ENCODE results near the gene DCX.
"Not testable (repeated sequence)": the region's sequence is repeated elsewhere in the genome, so short reads cannot be mapped to it uniquely, and the experiment has no call there.

The DCX gene

DNA sequence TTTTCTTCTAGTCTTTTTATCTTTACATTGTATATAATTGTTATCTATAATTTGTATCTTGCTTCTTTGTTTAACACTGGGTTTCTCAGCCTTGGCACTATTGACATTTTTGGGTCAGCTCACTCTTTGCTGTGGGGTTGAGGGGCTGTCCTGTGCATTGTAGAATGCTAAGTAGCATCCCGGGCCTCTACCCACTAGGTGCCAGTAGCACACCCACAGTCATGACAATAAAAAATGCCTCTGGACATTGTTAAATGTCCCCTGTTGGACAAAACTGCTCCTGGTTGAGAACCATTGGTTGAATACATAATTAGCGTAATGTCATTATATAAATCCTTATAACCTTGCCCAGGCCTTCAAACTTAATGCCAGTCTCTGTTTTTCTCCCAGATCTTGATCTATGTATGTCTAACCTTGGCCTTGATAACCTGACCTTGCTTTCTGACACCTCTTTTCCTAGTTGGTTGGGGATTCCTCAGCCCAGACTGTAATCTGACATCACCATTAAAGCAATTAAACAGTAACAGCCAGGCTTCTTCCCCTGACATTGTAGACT lies 46.1 kb downstream of the DCX start:
- no peak for DNase-seq

DNA sequence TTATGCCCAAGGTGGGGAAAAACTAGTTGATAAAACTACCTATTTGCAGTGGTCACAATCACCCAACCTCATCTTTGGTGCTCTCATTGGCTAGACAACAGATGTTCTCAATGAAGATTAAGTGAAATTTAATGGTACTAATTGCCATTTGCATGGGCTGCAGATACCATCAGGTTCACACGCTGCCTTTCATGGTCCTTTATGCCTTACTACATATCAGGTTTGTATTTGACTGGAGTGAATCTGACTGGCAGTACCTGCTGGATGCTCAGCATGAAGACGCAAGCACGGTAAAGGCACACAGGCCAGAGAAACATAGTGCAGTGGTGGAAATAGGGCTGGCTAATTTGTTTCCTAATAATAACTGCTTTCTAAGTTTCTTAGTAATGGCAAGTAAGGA lies 48.3 kb downstream of the DCX start:
- no peak for DNase-seq

GRCh38 chrX:111361751-111362150 lies 50.2 kb downstream of the DCX start:
- DNase-seq, result no peak

DNA sequence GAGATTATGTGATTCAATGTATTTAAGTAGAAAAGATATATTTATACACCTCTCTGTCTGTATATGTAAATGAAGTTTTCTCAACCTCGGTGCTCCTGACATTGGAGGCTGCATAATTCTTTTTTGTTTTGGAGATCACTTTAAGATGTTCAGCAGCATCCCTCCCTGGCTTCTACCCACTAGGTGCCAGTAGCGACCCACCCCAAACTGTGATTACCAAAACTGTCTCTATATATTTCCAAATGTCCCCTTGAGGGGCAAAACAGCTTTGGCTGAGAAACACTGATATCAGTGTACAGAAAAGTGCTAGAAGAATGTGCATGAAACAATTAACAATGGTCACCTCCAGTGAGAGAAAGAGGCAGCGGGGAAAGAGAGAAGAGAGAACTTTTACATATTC lies 51.2 kb downstream of the DCX start:
- DNase-seq, result no peak

- no peak for DNase-seq
These were observed 56.4 kb downstream of the DCX start for GRCh38 chrX:111355523-111356115.

- no peak for DNase-seq
These were observed 57.5 kb downstream of the DCX start for GRCh38 chrX:111354496-111354895.

DNA sequence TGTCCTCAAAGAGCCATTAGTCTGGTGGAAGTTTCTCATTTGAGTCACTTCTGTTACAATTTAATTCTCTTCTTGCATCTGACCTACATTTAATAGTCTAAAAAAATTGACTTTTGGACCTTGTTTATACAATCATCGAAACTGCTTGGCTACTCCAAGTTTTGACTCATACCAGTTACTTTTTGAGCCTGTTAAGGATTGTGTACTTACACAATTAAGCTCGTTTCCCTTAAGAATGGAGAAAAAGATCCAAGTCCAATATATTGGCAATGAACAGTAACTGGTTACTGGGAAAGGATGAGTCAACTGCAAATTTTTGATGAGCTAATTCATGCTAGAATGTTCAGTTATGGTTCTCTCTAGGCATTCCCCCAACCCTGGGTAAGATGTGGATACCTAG lies 58.2 kb downstream of the DCX start:
- DNase-seq, result no peak

DNA sequence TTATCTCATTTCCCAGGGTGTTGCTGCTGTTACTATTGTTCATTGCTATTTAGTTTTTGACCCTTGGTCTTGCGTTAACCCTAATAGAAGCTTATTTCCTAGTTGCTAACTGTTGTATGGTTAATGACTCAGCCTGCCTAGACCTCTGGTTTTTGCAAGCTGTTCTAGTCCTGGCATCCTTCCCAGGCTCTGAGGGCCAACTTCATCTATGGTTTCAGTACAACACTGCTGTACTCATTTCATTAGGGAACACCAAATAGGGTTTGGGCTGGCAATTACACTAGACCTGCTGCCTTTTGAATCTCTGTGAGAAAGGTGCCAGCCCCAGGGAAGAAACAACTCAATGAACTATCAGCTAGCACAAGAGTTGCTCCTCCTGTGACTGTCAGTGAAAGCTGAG lies 59.6 kb downstream of the DCX start:
- DNase-seq, result no peak

DNA sequence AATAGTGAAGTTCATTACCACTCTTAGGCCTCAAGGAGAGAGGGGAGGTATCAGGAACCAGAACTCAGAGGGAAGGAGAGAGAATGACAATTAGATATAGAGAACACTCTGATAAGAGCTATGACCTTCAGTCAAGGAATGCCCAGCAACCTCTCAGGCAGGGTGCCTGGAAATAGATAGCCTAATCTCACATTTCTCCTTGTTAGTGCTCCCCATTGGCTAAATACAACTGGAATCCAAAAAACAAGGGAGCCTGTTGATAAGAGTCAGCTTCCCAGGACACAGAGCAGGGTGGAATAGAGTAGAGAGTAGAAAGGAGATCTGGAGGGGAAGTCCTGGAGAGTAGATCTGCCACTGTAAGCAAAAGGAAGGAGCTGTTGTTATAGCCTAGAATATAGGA lies 62.1 kb downstream of the DCX start:
- DNase-seq, result no peak

- no peak for DNase-seq
These were observed 62.9 kb downstream of the DCX start for GRCh38 chrX:111349101-111349500.

DNA sequence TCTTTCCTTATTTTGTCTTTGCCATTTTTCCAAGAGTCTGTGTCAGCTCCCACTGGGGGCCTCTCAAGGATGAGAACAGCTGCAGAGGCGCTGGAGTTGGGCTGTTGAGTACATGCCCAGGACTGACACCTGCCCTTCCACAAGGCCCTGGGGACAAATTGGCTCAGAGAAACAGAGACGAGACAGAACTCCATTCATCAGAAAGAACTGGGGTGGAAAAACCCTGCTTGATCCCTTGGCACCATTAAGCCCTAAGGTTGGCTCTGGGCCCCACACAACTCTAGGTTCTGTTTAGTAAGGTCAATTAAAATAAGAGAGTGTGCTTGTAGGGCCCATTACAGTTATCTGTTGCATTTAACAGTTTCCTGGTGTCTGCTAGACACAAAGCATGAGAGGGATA lies 63.6 kb downstream of the DCX start:
- no peak for DNase-seq

DNA sequence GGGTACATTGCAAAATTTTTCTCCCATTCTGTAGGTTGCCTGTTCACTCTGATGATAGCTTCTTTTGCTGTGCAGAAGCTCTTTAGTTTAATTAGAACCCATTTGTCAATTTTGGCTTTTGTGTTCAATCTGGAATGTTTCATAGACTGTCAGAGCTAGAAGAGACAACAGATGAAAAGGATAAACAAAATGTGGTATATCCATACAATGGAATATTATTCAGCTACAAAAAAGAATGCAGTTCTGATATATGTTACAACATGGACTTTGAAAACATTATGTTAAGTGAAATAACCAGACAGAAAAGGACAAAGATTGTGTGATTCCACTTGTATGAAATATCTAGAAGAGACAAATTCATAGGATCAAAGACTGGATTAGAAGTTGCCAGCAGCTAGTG lies 65.8 kb downstream of the DCX start:
- not testable (repeated sequence) for DNase-seq

DNA sequence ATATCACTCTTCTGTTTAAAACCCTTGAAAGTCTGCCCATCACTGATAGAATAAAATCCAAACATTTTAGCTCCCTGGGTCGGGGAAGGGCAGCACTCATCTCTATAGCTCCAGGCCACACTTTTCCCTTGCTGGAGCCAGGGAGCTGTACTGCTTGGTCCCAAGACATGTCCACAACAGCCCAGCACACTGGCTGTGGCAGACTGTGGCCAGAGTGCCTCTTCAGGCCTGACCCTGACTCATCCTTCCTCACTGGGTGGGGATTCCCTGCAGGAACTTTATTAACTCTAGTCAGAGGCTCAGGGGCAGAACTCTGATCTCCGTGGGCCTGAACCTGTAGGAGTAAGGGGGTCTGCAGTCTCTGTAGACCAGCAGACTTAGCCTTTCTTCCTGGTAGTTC lies 71.9 kb downstream of the DCX start:
- no peak for DNase-seq

DNA sequence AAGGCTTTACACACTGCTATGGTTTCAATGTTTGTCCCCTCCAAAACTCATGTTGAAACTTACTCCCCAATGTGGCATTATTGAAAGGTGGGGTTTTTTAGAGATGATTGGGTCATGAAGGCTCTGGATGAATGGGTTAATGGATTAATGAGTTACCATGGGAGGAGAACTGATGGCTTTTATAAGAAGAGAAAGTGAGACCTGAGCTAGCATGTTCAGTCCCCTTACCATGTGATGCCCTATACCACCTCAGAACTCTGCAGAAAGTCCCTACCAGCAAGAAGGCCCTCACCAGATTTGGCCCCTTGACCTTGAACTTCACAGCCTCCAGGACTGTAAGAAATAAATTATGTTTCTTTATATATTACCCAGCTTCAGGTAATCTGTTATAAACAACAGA lies 72.8 kb downstream of the DCX start:
- no peak for DNase-seq

DNA sequence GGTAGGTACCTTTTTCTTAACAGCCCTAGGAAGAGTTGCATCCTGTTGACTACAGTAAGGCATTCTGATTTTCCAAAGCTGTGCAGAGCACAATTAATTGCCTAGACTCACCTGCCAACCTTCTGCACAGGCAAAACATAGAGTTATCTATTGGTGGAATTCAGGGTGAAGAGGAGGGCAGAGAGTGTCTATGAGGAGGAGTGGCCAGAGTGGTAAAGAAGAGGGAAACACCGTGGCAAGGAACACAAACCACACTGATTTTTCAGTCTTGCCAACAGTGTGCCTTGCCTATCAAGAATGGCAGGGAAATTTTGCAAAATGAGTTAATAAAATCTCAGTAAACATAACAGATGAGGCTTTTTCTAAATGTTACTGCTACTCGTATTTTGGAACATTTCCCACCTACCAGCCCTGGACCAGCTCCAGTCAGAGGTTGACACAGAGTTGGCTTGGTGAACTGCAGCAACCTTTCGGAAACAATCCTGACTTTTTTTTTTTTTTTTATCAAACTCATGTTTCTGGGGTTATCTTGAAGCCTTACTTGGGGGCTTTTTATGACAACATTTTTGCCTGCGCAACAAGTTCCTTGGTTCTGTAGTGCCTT lies 73.8 kb downstream of the DCX start:
- DNase-seq, result no peak

- no peak for DNase-seq
These were observed 74.8 kb downstream of the DCX start for GRCh38 chrX:111337067-111337637.

DNA sequence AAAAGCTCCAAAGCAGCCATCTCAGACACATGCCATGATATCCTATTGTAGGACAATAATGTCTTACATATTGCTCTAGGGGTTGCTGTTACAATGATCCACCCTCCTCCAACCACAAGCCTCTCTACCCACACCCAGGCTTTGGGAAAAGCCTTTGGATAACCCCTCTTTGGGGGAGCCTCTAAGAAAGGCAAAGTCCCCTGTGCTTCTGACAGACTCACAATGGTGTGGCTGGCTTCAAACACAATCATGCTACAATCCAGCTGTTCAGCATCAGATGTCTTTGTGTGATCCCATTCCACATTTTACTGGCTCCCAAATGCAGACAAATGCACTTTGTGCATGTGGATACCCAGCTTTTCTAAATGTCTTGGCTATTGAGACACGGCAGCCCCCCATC lies 75.9 kb downstream of the DCX start:
- no peak for DNase-seq

DNA sequence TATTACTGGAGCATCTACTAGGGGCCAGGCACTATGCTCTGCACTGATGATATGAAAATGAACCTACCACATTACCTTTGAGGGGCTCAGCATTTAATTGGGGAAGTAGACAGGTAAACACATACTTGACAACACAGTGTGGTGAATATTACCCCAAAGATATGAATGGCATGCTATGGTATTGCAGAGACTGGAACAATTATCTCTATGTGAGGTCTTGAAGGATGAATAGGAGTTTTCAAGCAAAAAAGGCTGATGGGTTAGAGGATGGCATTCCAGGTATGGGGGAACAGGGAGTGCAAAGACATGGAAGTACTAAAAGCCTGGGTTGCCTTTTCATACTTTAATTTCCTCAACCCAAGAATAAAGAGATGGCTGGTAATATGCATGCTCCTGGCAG lies 82.6 kb downstream of the DCX start:
- DNase-seq, result no peak

- no peak for DNase-seq
These were observed 83.1 kb downstream of the DCX start for GRCh38 chrX:111328858-111329257.

DNA sequence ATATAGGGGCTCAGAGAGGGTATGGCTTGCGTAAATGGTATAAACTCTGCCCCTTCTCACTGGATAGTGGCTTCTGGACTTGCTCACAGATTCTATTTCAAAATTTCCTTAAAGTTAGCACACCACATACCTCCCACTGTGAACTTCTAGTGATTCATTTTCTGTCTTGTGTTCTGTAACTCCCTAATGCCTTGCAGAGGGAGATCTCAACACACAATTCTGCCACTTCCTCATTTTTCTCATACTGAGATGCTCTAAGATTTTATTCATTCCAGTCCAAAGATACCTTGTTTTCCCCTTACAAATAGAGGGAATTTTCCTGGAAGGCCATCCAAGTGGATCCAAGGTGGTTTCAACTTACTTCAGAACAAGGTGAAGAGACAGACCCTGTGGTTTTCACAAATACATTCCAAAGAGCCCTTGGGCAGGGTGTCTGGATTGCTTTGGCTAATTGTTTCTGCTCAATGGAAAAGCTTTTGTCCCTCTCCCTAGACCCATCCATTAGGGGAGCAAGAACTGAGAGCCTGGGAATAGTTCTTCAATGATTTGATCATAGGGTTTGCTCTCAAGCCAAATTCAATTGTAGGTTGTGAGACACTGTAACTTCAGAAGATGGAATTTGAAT lies 89.6 kb downstream of the DCX start:
- DNase-seq, result no peak

DNA sequence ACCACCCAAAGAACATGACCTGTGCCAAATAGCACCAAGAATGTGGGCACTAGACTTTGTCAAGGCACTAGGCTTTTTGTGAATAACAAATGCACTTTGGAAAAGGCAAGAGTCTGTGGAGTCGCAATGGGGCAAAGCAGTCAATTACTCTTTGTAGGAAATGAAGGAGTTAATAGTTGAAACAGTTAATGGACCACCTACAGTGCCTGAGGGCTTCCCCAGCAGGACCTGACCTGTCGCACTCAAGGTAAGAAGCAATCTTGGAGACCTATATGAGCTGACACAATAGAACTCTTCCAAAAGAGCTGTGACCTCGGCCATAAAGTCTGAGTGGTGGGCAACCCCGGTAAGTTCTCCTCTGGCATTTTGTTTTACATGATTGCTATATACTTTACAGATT lies 92.5 kb downstream of the DCX start:
- DNase-seq, result no peak

DNA sequence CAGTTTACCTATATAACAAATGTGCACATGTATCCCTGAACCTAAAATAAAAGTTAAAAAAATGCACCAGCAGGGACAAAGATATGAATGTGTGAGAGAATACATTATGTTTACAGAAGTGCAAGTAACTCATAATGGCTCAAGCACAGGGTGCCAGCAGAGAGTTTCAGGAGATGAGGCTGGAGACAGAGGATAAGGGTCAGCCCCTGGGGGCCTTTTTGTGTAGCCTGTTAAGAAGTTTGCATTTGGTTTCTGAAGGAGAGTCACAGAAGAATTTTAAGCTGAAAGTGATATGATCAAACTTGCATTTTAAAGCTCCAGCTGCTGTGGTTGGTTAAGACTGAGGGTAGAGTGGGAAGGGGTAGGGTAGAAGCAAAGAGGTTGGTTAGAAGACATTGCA lies 93.1 kb downstream of the DCX start:
- DNase-seq, result no peak

- no peak for DNase-seq
These were observed 102.9 kb downstream of the DCX start for GRCh38 chrX:111309083-111309482.

- DNase-seq, result no peak
These were observed 104.0 kb downstream of the DCX start for GRCh38 chrX:111308039-111308438.

Measured in CD4-positive, alpha-beta T cell treated with Interleukin-4 for 4 hours (primary cell).